Raji (cell line): ENCODE data around the gene SLC39A12.

Experiments
- POLR2A ChIP-seq: IDR thresholded peaks from 2 replicates; pipeline ENCODE4 v1.6.1; 2011; ENCODE audit warnings: low read depth, low read length, control low read depth; ENCODE audit not compliant: insufficient read depth

The SLC39A12 gene

GRCh38 chr10:17951868-17952371 lies at the start of gene SLC39A12:
Gene SLC39A12 (plus strand): TSS chr10:17951918. CDS start chr10:17953277, 1,359 bp downstream.
- no peak for TF ChIP-seq POLR2A

- no peak for TF ChIP-seq POLR2A
Observed at GRCh38 chr10:17904564-17904963, 47.2 kb upstream of the SLC39A12 start.

- TF ChIP-seq POLR2A: no peak
Observed at GRCh38 chr10:17905491-17905890, 46.2 kb upstream of the SLC39A12 start.

GRCh38 chr10:17906002-17906401 lies 45.7 kb upstream of the SLC39A12 start:
- TF ChIP-seq POLR2A: no peak

GRCh38 chr10:17907641-17908040 lies 44.1 kb upstream of the SLC39A12 start:
- TF ChIP-seq POLR2A: no peak

- no peak for TF ChIP-seq POLR2A
Observed at GRCh38 chr10:17910125-17910789, 41.5 kb upstream of the SLC39A12 start.

GRCh38 chr10:17912754-17913153 lies 39.0 kb upstream of the SLC39A12 start:
- no peak for TF ChIP-seq POLR2A

- TF ChIP-seq POLR2A: no peak
Observed at GRCh38 chr10:17913604-17914003, 38.1 kb upstream of the SLC39A12 start.

GRCh38 chr10:17914169-17915045 lies 37.3 kb upstream of the SLC39A12 start:
- TF ChIP-seq POLR2A: no peak

- TF ChIP-seq POLR2A: no peak
Observed at GRCh38 chr10:17915181-17915580, 36.5 kb upstream of the SLC39A12 start.

- no peak for TF ChIP-seq POLR2A
Observed at GRCh38 chr10:17918187-17918903, 33.4 kb upstream of the SLC39A12 start.

GRCh38 chr10:17921378-17921777 lies 30.3 kb upstream of the SLC39A12 start:
- no peak for TF ChIP-seq POLR2A

- no peak for TF ChIP-seq POLR2A
Observed at GRCh38 chr10:17923728-17924127, 28.0 kb upstream of the SLC39A12 start.

GRCh38 chr10:17943033-17943745 lies 8.5 kb upstream of the SLC39A12 start:
- TF ChIP-seq POLR2A: no peak

- no peak for TF ChIP-seq POLR2A
Observed at GRCh38 chr10:17950726-17951125, 992 bp upstream of the SLC39A12 start.

GRCh38 chr10:17954861-17955260 lies 3.1 kb downstream of the SLC39A12 start:
- TF ChIP-seq POLR2A: no peak
